ENCODE data around the gene DUSP10. TPM values are rescaled to one million over a fixed set of nuclear protein-coding genes. Genes with fewer than 3 reads are reported as not detected.

The DUSP10 gene
- total RNA-seq, 1 experiment from 2014 or later, result 1.6 TPM

DNA sequence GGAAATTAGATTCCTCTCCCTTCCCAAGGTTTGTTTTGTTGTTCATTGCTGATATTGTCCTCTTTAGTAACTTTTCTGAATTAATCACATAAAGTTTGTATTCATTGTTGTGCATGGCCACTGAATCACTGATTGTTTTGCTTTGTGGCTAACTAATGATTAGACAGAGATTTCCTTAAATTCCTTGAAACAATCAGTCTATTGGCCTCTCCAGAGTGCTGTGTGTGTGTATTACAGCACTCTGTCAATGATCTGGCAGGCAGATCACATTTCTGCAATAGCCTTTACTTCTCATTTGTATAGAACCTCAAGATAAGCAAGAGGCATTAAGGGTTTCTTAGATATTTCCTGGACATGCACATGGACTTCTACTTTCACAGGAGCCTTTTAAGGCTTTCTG, 78.6 kb downstream of the DUSP10 start:
- DNase-seq (ENCODE audit: low spot score), result no peak
- ChIA-PET POLR2A (no interaction called here), CTCF (no interaction called here)
- TF ChIP-seq RORB (CRISPR knock-in tag; IDR thresholded peaks at IDR 0.05), result no peak
- TF ChIP-seq, protein P1, sequence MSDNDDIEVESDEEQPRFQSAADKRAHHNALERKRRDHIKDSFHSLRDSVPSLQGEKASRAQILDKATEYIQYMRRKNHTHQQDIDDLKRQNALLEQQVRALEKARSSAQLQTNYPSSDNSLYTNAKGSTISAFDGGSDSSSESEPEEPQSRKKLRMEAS (CRISPR knock-in tag; IDR thresholded peaks at IDR 0.05), result no peak
- TF ChIP-seq, protein P2, sequence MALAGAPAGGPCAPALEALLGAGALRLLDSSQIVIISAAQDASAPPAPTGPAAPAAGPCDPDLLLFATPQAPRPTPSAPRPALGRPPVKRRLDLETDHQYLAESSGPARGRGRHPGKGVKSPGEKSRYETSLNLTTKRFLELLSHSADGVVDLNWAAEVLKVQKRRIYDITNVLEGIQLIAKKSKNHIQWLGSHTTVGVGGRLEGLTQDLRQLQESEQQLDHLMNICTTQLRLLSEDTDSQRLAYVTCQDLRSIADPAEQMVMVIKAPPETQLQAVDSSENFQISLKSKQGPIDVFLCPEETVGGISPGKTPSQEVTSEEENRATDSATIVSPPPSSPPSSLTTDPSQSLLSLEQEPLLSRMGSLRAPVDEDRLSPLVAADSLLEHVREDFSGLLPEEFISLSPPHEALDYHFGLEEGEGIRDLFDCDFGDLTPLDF (CRISPR knock-in tag; IDR thresholded peaks at IDR 0.05), result no peak
- TF ChIP-seq MXD4 (CRISPR knock-in tag; IDR thresholded peaks at IDR 0.05; ENCODE audit: borderline replicate concordance), result no peak
- no peak for TF ChIP-seq TEAD4 (CRISPR knock-in tag; IDR thresholded peaks at IDR 0.05)
- no peak for TF ChIP-seq TP53 (CRISPR knock-in tag; IDR thresholded peaks at IDR 0.05)
- TF ChIP-seq FOXK1 (CRISPR knock-in tag; IDR thresholded peaks at IDR 0.05), result no peak
- TF ChIP-seq, protein P3, sequence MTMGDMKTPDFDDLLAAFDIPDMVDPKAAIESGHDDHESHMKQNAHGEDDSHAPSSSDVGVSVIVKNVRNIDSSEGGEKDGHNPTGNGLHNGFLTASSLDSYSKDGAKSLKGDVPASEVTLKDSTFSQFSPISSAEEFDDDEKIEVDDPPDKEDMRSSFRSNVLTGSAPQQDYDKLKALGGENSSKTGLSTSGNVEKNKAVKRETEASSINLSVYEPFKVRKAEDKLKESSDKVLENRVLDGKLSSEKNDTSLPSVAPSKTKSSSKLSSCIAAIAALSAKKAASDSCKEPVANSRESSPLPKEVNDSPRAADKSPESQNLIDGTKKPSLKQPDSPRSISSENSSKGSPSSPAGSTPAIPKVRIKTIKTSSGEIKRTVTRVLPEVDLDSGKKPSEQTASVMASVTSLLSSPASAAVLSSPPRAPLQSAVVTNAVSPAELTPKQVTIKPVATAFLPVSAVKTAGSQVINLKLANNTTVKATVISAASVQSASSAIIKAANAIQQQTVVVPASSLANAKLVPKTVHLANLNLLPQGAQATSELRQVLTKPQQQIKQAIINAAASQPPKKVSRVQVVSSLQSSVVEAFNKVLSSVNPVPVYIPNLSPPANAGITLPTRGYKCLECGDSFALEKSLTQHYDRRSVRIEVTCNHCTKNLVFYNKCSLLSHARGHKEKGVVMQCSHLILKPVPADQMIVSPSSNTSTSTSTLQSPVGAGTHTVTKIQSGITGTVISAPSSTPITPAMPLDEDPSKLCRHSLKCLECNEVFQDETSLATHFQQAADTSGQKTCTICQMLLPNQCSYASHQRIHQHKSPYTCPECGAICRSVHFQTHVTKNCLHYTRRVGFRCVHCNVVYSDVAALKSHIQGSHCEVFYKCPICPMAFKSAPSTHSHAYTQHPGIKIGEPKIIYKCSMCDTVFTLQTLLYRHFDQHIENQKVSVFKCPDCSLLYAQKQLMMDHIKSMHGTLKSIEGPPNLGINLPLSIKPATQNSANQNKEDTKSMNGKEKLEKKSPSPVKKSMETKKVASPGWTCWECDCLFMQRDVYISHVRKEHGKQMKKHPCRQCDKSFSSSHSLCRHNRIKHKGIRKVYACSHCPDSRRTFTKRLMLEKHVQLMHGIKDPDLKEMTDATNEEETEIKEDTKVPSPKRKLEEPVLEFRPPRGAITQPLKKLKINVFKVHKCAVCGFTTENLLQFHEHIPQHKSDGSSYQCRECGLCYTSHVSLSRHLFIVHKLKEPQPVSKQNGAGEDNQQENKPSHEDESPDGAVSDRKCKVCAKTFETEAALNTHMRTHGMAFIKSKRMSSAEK (CRISPR knock-in tag; IDR thresholded peaks at IDR 0.05; ENCODE audit: borderline replicate concordance), result no peak
- no peak for TF ChIP-seq OVOL2 (CRISPR knock-in tag; IDR thresholded peaks at IDR 0.05; ENCODE audit: borderline replicate concordance)
- no peak for TF ChIP-seq GRHL2 (CRISPR knock-in tag; IDR thresholded peaks at IDR 0.05; ENCODE audit: insufficient replicate concordance, severe bottlenecking)
- no peak for TF ChIP-seq TEAD1 (CRISPR knock-in tag; IDR thresholded peaks at IDR 0.05)
- TF ChIP-seq, protein P4, sequence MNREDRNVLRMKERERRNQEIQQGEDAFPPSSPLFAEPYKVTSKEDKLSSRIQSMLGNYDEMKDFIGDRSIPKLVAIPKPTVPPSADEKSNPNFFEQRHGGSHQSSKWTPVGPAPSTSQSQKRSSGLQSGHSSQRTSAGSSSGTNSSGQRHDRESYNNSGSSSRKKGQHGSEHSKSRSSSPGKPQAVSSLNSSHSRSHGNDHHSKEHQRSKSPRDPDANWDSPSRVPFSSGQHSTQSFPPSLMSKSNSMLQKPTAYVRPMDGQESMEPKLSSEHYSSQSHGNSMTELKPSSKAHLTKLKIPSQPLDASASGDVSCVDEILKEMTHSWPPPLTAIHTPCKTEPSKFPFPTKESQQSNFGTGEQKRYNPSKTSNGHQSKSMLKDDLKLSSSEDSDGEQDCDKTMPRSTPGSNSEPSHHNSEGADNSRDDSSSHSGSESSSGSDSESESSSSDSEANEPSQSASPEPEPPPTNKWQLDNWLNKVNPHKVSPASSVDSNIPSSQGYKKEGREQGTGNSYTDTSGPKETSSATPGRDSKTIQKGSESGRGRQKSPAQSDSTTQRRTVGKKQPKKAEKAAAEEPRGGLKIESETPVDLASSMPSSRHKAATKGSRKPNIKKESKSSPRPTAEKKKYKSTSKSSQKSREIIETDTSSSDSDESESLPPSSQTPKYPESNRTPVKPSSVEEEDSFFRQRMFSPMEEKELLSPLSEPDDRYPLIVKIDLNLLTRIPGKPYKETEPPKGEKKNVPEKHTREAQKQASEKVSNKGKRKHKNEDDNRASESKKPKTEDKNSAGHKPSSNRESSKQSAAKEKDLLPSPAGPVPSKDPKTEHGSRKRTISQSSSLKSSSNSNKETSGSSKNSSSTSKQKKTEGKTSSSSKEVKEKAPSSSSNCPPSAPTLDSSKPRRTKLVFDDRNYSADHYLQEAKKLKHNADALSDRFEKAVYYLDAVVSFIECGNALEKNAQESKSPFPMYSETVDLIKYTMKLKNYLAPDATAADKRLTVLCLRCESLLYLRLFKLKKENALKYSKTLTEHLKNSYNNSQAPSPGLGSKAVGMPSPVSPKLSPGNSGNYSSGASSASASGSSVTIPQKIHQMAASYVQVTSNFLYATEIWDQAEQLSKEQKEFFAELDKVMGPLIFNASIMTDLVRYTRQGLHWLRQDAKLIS (CRISPR knock-in tag; IDR thresholded peaks at IDR 0.05; ENCODE audit: borderline replicate concordance), result no peak
- no peak for TF ChIP-seq SMAD4 (CRISPR knock-in tag; IDR thresholded peaks at IDR 0.05)
- TF ChIP-seq, protein P5, sequence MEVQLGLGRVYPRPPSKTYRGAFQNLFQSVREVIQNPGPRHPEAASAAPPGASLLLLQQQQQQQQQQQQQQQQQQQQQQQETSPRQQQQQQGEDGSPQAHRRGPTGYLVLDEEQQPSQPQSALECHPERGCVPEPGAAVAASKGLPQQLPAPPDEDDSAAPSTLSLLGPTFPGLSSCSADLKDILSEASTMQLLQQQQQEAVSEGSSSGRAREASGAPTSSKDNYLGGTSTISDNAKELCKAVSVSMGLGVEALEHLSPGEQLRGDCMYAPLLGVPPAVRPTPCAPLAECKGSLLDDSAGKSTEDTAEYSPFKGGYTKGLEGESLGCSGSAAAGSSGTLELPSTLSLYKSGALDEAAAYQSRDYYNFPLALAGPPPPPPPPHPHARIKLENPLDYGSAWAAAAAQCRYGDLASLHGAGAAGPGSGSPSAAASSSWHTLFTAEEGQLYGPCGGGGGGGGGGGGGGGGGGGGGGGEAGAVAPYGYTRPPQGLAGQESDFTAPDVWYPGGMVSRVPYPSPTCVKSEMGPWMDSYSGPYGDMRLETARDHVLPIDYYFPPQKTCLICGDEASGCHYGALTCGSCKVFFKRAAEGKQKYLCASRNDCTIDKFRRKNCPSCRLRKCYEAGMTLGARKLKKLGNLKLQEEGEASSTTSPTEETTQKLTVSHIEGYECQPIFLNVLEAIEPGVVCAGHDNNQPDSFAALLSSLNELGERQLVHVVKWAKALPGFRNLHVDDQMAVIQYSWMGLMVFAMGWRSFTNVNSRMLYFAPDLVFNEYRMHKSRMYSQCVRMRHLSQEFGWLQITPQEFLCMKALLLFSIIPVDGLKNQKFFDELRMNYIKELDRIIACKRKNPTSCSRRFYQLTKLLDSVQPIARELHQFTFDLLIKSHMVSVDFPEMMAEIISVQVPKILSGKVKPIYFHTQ (CRISPR knock-in tag; IDR thresholded peaks at IDR 0.05), result no peak
- no peak for TF ChIP-seq MYBL2 (CRISPR knock-in tag; IDR thresholded peaks at IDR 0.05)
- TF ChIP-seq NFE2L1 (CRISPR knock-in tag; IDR thresholded peaks at IDR 0.05), result no peak
- TF ChIP-seq IRF2 (CRISPR knock-in tag; IDR thresholded peaks at IDR 0.05; ENCODE audit: borderline replicate concordance, low read depth), result no peak
- no peak for TF ChIP-seq EMX1 (CRISPR knock-in tag; IDR thresholded peaks at IDR 0.05)
- TF ChIP-seq, protein P6, sequence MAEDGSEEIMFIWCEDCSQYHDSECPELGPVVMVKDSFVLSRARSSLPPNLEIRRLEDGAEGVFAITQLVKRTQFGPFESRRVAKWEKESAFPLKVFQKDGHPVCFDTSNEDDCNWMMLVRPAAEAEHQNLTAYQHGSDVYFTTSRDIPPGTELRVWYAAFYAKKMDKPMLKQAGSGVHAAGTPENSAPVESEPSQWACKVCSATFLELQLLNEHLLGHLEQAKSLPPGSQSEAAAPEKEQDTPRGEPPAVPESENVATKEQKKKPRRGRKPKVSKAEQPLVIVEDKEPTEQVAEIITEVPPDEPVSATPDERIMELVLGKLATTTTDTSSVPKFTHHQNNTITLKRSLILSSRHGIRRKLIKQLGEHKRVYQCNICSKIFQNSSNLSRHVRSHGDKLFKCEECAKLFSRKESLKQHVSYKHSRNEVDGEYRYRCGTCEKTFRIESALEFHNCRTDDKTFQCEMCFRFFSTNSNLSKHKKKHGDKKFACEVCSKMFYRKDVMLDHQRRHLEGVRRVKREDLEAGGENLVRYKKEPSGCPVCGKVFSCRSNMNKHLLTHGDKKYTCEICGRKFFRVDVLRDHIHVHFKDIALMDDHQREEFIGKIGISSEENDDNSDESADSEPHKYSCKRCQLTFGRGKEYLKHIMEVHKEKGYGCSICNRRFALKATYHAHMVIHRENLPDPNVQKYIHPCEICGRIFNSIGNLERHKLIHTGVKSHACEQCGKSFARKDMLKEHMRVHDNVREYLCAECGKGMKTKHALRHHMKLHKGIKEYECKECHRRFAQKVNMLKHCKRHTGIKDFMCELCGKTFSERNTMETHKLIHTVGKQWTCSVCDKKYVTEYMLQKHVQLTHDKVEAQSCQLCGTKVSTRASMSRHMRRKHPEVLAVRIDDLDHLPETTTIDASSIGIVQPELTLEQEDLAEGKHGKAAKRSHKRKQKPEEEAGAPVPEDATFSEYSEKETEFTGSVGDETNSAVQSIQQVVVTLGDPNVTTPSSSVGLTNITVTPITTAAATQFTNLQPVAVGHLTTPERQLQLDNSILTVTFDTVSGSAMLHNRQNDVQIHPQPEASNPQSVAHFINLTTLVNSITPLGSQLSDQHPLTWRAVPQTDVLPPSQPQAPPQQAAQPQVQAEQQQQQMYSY (CRISPR knock-in tag; IDR thresholded peaks at IDR 0.05), result no peak
- no peak for TF ChIP-seq NR1H2 (CRISPR knock-in tag; IDR thresholded peaks at IDR 0.05)
- Mint-ChIP-seq H3K36me3 (no peaks in the 10 kb centered on the region), H3K27ac (no peak overlapping the region), H3K4me1 (peaks cover 21% of the 10 kb centered on the region), H3K27me3 (ENCODE audit: low read depth) (no peaks in the 10 kb centered on the region), H3K4me3 (no peak overlapping the region), H3K9me3 (no peaks in the 10 kb centered on the region)
- ATAC-seq, result no peak
